SK-N-SH (cell line): ENCODE data around the gene EML5. TPM values are rescaled to one million over a fixed set of nuclear protein-coding genes. Genes with fewer than 3 reads are reported as not detected.

Experiments
- CTCF ChIA-PET: fragments of 300-600, 350-600 bp; formaldehyde crosslinking; extraction: SDS; loops from one replicate; lab custom pipeline; 2021; lab: Yijun Ruan, JAX
- POLR2A ChIA-PET: fragments of 350-600 bp; sonication (Branson Sonifier 250); formaldehyde crosslinking; extraction: SDS; loops from one replicate; lab custom pipeline; 2020; ENCODE audit warnings: antibody characterized with exemption, inconsistent platforms; lab: Yijun Ruan, JAX
- DNase-seq: peaks from one replicate; pipeline ENCODE4 v3.0.0; 2012
- H2AFZ ChIP-seq: fragments of 200-600 bp; sonication (generic); 2 replicates; pipeline ENCODE4 v1.8.1; 2016; ENCODE audit warnings: antibody characterized with exemption, mild to moderate bottlenecking, low read depth
- H3F3A ChIP-seq: fragments of 200-600 bp; sonication (generic); replicated peaks from 2 replicates; pipeline ENCODE3; 2016; ENCODE audit warnings: antibody characterized with exemption, mild to moderate bottlenecking; ENCODE audit not compliant: insufficient read depth
- H3K27ac ChIP-seq, 2 experiments: fragments of 200-500 bp in 1 of 2; fragments of 200-600 bp in 1 of 2; sonication (Bioruptor generic) in 1 of 2; sonication (generic), shearing (Covaris generic) in 1 of 2; 2 replicates each; pipeline versions ENCODE4 v1.5.1 to v1.6.1; 2014 to 2016; ENCODE audit warnings: low read depth in 2 of 2, inconsistent platforms in 1 of 2, low read length in 1 of 2, mild to moderate bottlenecking in 1 of 2, mixed read lengths in 1 of 2
- H3K27me3 ChIP-seq: fragments of 200-600 bp; sonication (generic), shearing (Covaris generic); 2 replicates; pipeline ENCODE4 v1.6.1; 2016; ENCODE audit warnings: mixed run types; ENCODE audit not compliant: insufficient read depth
- H3K36me3 ChIP-seq, 2 experiments: fragments of 200-500 bp in 1 of 2; fragments of 200-600 bp in 1 of 2; sonication (Bioruptor generic) in 1 of 2; sonication (generic) in 1 of 2; replicated peaks in 1 of 2; 2 replicates each; pipeline versions ENCODE3 to v1.5.1; 2014 to 2016; ENCODE audit warnings: low read length in 1 of 2, mild to moderate bottlenecking in 1 of 2; ENCODE audit not compliant: insufficient read depth in 2 of 2, control insufficient read depth in 1 of 2
- H3K4me1 ChIP-seq, 2 experiments: fragments of 200-500 bp in 1 of 2; fragments of 200-600 bp in 1 of 2; sonication (Bioruptor generic) in 1 of 2; sonication (generic), shearing (Covaris generic) in 1 of 2; 2 replicates each; pipeline versions ENCODE4 v1.5.1 to v1.6.1; 2014 to 2016; ENCODE audit warnings: low read depth in 1 of 2, low read length in 1 of 2, mixed run types in 1 of 2; ENCODE audit not compliant: insufficient read depth in 2 of 2, control insufficient read depth in 1 of 2
- H3K4me2 ChIP-seq: fragments of 200-600 bp; sonication (generic), shearing (Covaris generic); 2 replicates; pipeline ENCODE4 v1.6.1; 2017; ENCODE audit warnings: mixed run types
- H3K4me3 ChIP-seq, 2 experiments: fragments of 200-500 bp in 1 of 2; fragments of 200-600 bp in 1 of 2; sonication (Bioruptor generic) in 1 of 2; sonication (generic), shearing (Covaris generic) in 1 of 2; 2 replicates each; pipeline versions ENCODE4 v1.5.1 to v1.8.1; 2014 to 2016; ENCODE audit warnings: low read depth in 2 of 2, inconsistent platforms in 1 of 2, low read length in 1 of 2, mild to moderate bottlenecking in 1 of 2, mixed read lengths in 1 of 2, moderate library complexity in 1 of 2
- H3K79me2 ChIP-seq: fragments of 200-600 bp; sonication (generic); 2 replicates; pipeline ENCODE4 v1.8.1; 2017; ENCODE audit warnings: mild to moderate bottlenecking; ENCODE audit not compliant: insufficient read depth
- H3K9ac ChIP-seq: fragments of 200-600 bp; sonication (generic); 2 replicates; pipeline ENCODE4 v1.6.1; 2017; ENCODE audit warnings: mixed run types
- H3K9me2 ChIP-seq: fragments of 200-600 bp; sonication (generic); 2 replicates; pipeline ENCODE4 v1.6.1; 2017; ENCODE audit warnings: mixed run types
- H3K9me3 ChIP-seq: fragments of 200-600 bp; sonication (generic); 2 replicates; pipeline ENCODE4 v1.6.1; 2017; ENCODE audit warnings: mixed run types, mild to moderate bottlenecking, moderate library complexity
- H4K20me1 ChIP-seq: fragments of 200-600 bp; sonication (generic); 2 replicates; pipeline ENCODE4 v1.6.1; 2017; ENCODE audit warnings: mild to moderate bottlenecking, mixed run types; ENCODE audit not compliant: insufficient read depth
- CHD2 ChIP-seq: fragments of 150-350 bp; IDR thresholded peaks from 2 replicates; pipeline ENCODE4 v1.6.1; 2018; ENCODE audit warnings: low read length; ENCODE audit not compliant: partially characterized antibody
- ELF1 ChIP-seq: IDR thresholded peaks from 2 replicates; pipeline ENCODE4 v1.4.0; 2012
- FOXJ3 ChIP-seq: sonication (generic); formaldehyde crosslinking; IDR thresholded peaks from 2 replicates; pipeline ENCODE4 v1.5.1; 2020; ENCODE audit warnings: mild to moderate bottlenecking, missing genetic modification reagents
- GABPA ChIP-seq: IDR thresholded peaks from 2 replicates; pipeline ENCODE4 v1.4.0; 2012; ENCODE audit warnings: low read depth, mild to moderate bottlenecking
- GATA2 ChIP-seq: sonication (generic); formaldehyde crosslinking; IDR thresholded peaks from 2 replicates; pipeline ENCODE4 v1.5.0; 2020; ENCODE audit warnings: mild to moderate bottlenecking, missing genetic modification reagents
- JUND ChIP-seq: IDR thresholded peaks from 2 replicates; pipeline ENCODE4 v1.4.0; 2012
- MEF2A ChIP-seq: IDR thresholded peaks from 2 replicates; pipeline ENCODE4 v1.4.0; 2012; ENCODE audit warnings: low read depth, borderline replicate concordance
- MXI1 ChIP-seq: IDR thresholded peaks from 2 replicates; pipeline ENCODE4 v1.6.1; 2012; ENCODE audit warnings: mild to moderate bottlenecking, low read depth, low read length, improper control_type of control experiment
- RAD21 ChIP-seq: IDR thresholded peaks from 2 replicates; pipeline ENCODE4 v1.6.1; 2012; ENCODE audit warnings: mild to moderate bottlenecking, low read length
- RCOR1 ChIP-seq: fragments of 150-350 bp; IDR thresholded peaks from 2 replicates; pipeline ENCODE4 v1.6.1; 2017; ENCODE audit warnings: antibody characterized with exemption, low read length
- RXRA ChIP-seq: IDR thresholded peaks from 2 replicates; pipeline ENCODE4 v1.4.0; 2012; ENCODE audit warnings: low read depth, mild to moderate bottlenecking, borderline replicate concordance
- SIN3A ChIP-seq: IDR thresholded peaks from 2 replicates; pipeline ENCODE4 v1.6.1; 2012; ENCODE audit warnings: low read depth, mild to moderate bottlenecking, low read length, moderate library complexity, borderline replicate concordance
- SMC3 ChIP-seq: IDR thresholded peaks from 2 replicates; pipeline ENCODE4 v1.6.1; 2012; ENCODE audit warnings: low read depth, low read length, improper control_type of control experiment
- TCF12 ChIP-seq: IDR thresholded peaks from 2 replicates; pipeline ENCODE4 v1.4.0; 2012
- TEAD4 ChIP-seq: IDR thresholded peaks from 2 replicates; pipeline ENCODE4 v1.4.0; 2012; ENCODE audit warnings: mild to moderate bottlenecking, borderline replicate concordance; ENCODE audit not compliant: insufficient read depth
- YY1 ChIP-seq: IDR thresholded peaks from 2 replicates; pipeline ENCODE4 v1.4.0; 2012; ENCODE audit warnings: low read depth, mild to moderate bottlenecking
- WGBS: methylation state at CpG from one replicate; pipeline ENCODE4 v1.1.6; 2017; ENCODE audit warnings: low lambda C conversion rate; 5-methylcytosine and 5-hydroxymethylcytosine counted together
- polyA plus RNA-seq, 3 experiments: library from polyadenylated mRNA; depleted of rRNA; stranded (reverse); fragments of >200 nt; gene quantifications; 2 replicates each; pipeline ENCODE4 v1.2.3, GENCODE V29; 2012
- TF ChIP-seq, protein P1 (sequence below): fragments of 150-350 bp; IDR thresholded peaks from 2 replicates; pipeline ENCODE4 v1.6.1; 2016; ENCODE audit warnings: mild to moderate bottlenecking, low read depth, low read length
- TF ChIP-seq, protein P2 (sequence below): IDR thresholded peaks from 2 replicates; pipeline ENCODE4; 2012
- TF ChIP-seq, protein P3 (sequence below): IDR thresholded peaks from 2 replicates; pipeline ENCODE4 v1.4.0; 2012; ENCODE audit warnings: low read depth, borderline replicate concordance
- TF ChIP-seq, protein P4 (sequence below): fragments of 150-350 bp; IDR thresholded peaks from 2 replicates; pipeline ENCODE4 v1.6.1; 2017; ENCODE audit warnings: antibody characterized with exemption, low read length, low read depth, borderline replicate concordance

The EML5 gene
- polyA plus RNA-seq, 1 of the 3 experiments (the other 2 are of a cell fraction): 0.23 TPM

GRCh38 chr14:88565427-88565826 is 227.3 kb downstream of the EML5 start:
- Histone ChIP-seq H3K27me3 (no peaks in the 10 kb centered on the region), H3K4me2 (no peak overlapping the region), H4K20me1 (peaks cover 32% of the 10 kb centered on the region), H3K79me2 (peaks cover 61% of the 10 kb centered on the region), H2AFZ (no peak overlapping the region), H3K4me1 (peaks cover 0 to 12% of the 10 kb centered on the region in 2 experiments; a peak in 3 of 4 replicates), H3K4me3 (no peak overlapping the region), H3K9ac (no peak overlapping the region)
- CTCF ChIA-PET: interaction anchor here (0.9 kb wide), 1 partner anchor 102 kb away, joined by 4 read pairs; no protein-coding TSS in a partner anchor
- 81% methylated on average over 5 of the region's 5 CpGs for WGBS
- POLR2A ChIA-PET: no interaction called here
- DNase-seq: no peak
- TF ChIP-seq RAD21 (no peak), MXI1 (no peak), RCOR1 (no peak), TEAD4 (no peak), FOXJ3 (CRISPR knock-in tag) (no peak), YY1 (no peak), ELF1 (no peak), GATA2 (CRISPR knock-in tag) (no peak), JUND (no peak), SIN3A (no peak), GABPA (no peak), SMC3 (no peak), CHD2 (no peak), TCF12 (no peak), RXRA (no peak), MEF2A (no peak)
- TF ChIP-seq, protein P1, sequence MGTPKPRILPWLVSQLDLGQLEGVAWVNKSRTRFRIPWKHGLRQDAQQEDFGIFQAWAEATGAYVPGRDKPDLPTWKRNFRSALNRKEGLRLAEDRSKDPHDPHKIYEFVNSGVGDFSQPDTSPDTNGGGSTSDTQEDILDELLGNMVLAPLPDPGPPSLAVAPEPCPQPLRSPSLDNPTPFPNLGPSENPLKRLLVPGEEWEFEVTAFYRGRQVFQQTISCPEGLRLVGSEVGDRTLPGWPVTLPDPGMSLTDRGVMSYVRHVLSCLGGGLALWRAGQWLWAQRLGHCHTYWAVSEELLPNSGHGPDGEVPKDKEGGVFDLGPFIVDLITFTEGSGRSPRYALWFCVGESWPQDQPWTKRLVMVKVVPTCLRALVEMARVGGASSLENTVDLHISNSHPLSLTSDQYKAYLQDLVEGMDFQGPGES: no peak
- TF ChIP-seq, protein P2, sequence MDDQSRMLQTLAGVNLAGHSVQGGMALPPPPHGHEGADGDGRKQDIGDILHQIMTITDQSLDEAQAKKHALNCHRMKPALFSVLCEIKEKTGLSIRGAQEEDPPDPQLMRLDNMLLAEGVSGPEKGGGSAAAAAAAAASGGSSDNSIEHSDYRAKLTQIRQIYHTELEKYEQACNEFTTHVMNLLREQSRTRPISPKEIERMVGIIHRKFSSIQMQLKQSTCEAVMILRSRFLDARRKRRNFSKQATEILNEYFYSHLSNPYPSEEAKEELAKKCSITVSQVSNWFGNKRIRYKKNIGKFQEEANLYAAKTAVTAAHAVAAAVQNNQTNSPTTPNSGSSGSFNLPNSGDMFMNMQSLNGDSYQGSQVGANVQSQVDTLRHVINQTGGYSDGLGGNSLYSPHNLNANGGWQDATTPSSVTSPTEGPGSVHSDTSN: no peak
- TF ChIP-seq, protein P3, sequence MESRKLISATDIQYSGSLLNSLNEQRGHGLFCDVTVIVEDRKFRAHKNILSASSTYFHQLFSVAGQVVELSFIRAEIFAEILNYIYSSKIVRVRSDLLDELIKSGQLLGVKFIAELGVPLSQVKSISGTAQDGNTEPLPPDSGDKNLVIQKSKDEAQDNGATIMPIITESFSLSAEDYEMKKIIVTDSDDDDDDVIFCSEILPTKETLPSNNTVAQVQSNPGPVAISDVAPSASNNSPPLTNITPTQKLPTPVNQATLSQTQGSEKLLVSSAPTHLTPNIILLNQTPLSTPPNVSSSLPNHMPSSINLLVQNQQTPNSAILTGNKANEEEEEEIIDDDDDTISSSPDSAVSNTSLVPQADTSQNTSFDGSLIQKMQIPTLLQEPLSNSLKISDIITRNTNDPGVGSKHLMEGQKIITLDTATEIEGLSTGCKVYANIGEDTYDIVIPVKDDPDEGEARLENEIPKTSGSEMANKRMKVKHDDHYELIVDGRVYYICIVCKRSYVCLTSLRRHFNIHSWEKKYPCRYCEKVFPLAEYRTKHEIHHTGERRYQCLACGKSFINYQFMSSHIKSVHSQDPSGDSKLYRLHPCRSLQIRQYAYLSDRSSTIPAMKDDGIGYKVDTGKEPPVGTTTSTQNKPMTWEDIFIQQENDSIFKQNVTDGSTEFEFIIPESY: no peak
- TF ChIP-seq, protein P4, sequence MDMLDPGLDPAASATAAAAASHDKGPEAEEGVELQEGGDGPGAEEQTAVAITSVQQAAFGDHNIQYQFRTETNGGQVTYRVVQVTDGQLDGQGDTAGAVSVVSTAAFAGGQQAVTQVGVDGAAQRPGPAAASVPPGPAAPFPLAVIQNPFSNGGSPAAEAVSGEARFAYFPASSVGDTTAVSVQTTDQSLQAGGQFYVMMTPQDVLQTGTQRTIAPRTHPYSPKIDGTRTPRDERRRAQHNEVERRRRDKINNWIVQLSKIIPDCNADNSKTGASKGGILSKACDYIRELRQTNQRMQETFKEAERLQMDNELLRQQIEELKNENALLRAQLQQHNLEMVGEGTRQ: no peak
- TF ChIP-seq, all 33 proteins: peak for 0
- Histone ChIP-seq H3F3A (peaks cover 18% of the 10 kb centered on the region), H3K9me2 (no peaks in the 10 kb centered on the region), H3K9me3 (no peaks in the 10 kb centered on the region), H3K27ac (no peak overlapping the region), H3K36me3 (peaks cover 32 to 42% of the 10 kb centered on the region in 2 experiments)
